Measurements from ENCODE around the gene STEAP1B.
"Not testable (repeated sequence)": the region's sequence is repeated elsewhere in the genome, so short reads cannot be mapped to it uniquely, and the experiment has no call there.

Gene STEAP1B

DNA sequence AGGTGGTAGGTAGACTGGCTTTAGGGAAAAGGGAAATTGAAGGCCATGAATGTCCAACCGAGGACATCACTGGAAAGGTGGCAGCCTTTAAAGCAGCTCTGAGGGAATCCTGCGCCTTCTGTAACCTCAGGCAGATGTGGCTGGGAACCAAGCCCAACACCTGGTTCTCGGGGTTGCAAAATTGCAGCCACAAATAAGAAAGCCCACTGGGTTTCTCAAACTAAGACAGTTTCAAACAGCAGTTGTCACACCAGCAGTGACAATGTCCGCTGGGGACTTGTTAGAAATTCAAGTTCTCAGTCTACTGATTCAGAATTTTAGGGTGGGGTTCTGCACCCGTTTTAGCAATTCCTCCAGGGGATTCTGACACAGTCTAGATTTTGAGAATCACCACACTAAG is 42.7 kb upstream of the STEAP1B start:
- Histone ChIP-seq H3K9me3 (ENCODE audit: insufficient read depth, low read length) (no peaks in the 10 kb centered on the region), H3K27me3 (ENCODE audit: insufficient read depth, insufficient read length) (no peaks in the 10 kb centered on the region), H3K9ac (ENCODE audit: insufficient read length, low read depth) (no peak overlapping the region), H3K4me3 (ENCODE audit: insufficient read length, low read depth) (no peak overlapping the region), H3K4me1 (ENCODE audit: insufficient read depth, insufficient read length) (no peaks in the 10 kb centered on the region), H3K36me3 (ENCODE audit: insufficient read depth, insufficient read length, low read length) (no peaks in the 10 kb centered on the region)
- TF ChIP-seq ZNF274 (IDR thresholded peaks at IDR 0.05; ENCODE audit: low read depth, low read length) (no peak), YY1 (IDR thresholded peaks at IDR 0.05; ENCODE audit: insufficient read depth, insufficient read length) (no peak), SUZ12 (IDR thresholded peaks at IDR 0.05; ENCODE audit: extremely low read depth, insufficient read depth, insufficient read length) (no peak)
- DNase-seq (ENCODE audit: low read depth, low spot score) = no peak

DNA sequence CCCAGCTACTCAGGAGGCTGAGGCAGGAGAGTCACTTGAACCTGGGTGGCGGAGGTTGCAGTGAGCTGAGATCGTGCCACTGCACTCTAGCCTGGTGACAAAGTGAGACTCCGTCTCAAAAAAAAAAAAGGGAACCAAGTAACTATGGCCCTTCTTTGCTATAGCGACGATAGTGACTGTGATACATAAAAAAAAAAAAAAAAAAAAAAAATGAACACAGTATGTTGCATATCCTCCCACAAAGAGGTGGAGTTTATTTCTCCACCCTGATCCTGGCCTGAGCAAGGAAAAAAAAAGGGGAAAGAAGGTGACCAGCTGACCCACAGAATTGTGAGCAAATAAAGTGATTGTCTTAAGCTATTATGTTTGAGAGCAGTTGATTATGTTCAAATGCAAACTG is 42.3 kb upstream of the STEAP1B start:
- Histone ChIP-seq H3K4me1 (ENCODE audit: insufficient read depth, insufficient read length) (no peaks in the 10 kb centered on the region), H3K9me3 (ENCODE audit: insufficient read depth, low read length) (no peaks in the 10 kb centered on the region)
- DNase-seq (ENCODE audit: low read depth, low spot score) = no peak

DNA sequence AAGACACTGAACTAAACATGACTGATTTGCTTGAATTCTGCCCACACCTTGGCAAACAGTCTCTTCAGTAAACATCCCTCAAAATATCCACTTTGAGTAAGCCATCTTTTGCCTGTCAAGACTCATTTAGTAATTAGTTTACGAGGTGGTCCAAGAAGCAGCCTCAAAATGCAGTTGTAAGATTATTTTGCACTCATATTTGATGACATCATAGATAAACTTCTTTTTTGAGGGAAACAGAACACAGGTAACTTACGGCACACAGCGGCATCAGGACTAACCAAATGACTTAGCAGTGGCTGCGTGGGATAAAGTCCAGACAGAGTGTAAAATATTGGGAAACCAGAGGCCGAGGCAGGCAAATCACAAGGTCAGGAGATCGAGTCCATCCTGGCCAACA is 41.8 kb upstream of the STEAP1B start:
- H3K4me1 ChIP-seq (ENCODE audit: insufficient read depth, insufficient read length) = no peaks in the 10 kb centered on the region
- DNase-seq (ENCODE audit: low read depth, low spot score) = no peak
- TF ChIP-seq SUZ12 (IDR thresholded peaks at IDR 0.05; ENCODE audit: extremely low read depth, insufficient read depth, insufficient read length) (no peak), ZNF274 (IDR thresholded peaks at IDR 0.05; ENCODE audit: low read depth, low read length) (no peak), YY1 (IDR thresholded peaks at IDR 0.05; ENCODE audit: insufficient read depth, insufficient read length) (no peak)
- no peaks in the 10 kb centered on the region for H3K36me3 ChIP-seq (ENCODE audit: insufficient read depth, insufficient read length, low read length)
- H3K27me3 ChIP-seq (ENCODE audit: insufficient read depth, insufficient read length) = no peaks in the 10 kb centered on the region
- H3K4me3 ChIP-seq (ENCODE audit: insufficient read length, low read depth) = no peak overlapping the region
- H3K9me3 ChIP-seq (ENCODE audit: insufficient read depth, low read length) = no peaks in the 10 kb centered on the region
- H3K9ac ChIP-seq (ENCODE audit: insufficient read length, low read depth) = no peak overlapping the region

More for the DNA sequence above, 42.3 kb upstream of the STEAP1B start:
- Histone ChIP-seq H3K27me3 (ENCODE audit: insufficient read depth, insufficient read length) (no peaks in the 10 kb centered on the region), H3K4me3 (ENCODE audit: insufficient read length, low read depth) (no peak overlapping the region), H3K9ac (ENCODE audit: insufficient read length, low read depth) (no peak overlapping the region), H3K36me3 (ENCODE audit: insufficient read depth, insufficient read length, low read length) (no peaks in the 10 kb centered on the region)
- TF ChIP-seq YY1 (IDR thresholded peaks at IDR 0.05; ENCODE audit: insufficient read depth, insufficient read length) = no peak
- TF ChIP-seq SUZ12 (IDR thresholded peaks at IDR 0.05; ENCODE audit: extremely low read depth, insufficient read depth, insufficient read length) = no peak
- TF ChIP-seq ZNF274 (IDR thresholded peaks at IDR 0.05; ENCODE audit: low read depth, low read length) = no peak

DNA sequence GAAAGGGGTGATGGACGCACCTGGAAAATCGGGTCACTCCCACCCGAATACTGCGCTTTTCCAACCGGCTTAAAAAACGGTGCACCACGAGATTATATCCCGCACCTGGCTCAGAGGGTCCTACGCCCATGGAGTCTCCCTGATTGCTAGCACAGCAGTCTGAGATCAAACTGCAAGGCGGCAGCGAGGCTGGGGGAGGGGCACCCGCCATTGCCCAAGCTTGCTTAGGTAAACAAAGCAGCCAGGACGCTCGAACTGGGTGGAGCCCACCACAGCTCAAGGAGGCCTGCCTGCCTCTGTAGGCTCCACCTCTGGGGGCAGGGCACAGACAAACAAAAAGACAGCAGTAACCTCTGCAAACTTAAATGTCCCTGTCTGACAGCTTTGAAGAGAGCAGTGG is 28.5 kb upstream of the STEAP1B start:
- H3K36me3 ChIP-seq (ENCODE audit: insufficient read depth, insufficient read length, low read length); H3K27me3 ChIP-seq (ENCODE audit: insufficient read depth, insufficient read length); H3K9ac ChIP-seq (ENCODE audit: insufficient read length, low read depth); H3K9me3 ChIP-seq (ENCODE audit: insufficient read depth, low read length); H3K4me1 ChIP-seq (ENCODE audit: insufficient read depth, insufficient read length); H3K4me3 ChIP-seq (ENCODE audit: insufficient read length, low read depth); DNase-seq (ENCODE audit: low read depth, low spot score): not testable (repeated sequence)

DNA sequence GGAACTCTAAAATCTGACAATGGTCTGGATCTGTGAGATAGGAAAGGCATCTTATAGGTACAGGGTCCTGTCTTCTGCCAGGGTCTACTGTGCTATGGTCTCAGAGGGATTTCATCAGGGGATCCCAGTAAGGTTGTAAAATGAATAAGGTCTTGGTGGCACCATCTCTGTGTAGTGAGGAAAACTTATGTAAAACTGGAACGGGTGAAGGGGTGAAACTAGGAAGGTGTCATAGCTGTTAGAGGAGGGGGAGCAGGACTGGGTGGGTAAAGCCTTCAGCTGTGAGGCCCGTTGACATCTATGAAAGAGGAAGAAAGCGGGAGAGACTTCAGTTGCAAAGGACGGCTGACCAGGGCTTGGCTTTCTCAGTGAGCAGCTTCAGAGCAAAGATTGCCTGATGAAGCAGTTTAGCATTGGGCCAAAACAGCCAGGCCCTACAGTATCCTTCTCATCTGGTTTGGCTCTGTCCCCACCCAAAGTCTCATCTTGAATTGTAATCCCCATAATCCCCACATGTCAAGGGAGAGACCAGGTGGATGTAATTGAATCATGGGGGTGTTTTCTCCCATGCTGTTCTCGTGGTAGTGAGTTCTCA is 24.5 kb upstream of the STEAP1B start:
- peaks cover 14% of the 10 kb centered on the region; the same call in 1 of the 2 replicates for H3K9me3 ChIP-seq (ENCODE audit: insufficient read depth, low read length)
- not testable (repeated sequence) for H3K27me3 ChIP-seq (ENCODE audit: insufficient read depth, insufficient read length); H3K9ac ChIP-seq (ENCODE audit: insufficient read length, low read depth); DNase-seq (ENCODE audit: low read depth, low spot score); H3K4me3 ChIP-seq (ENCODE audit: insufficient read length, low read depth); H3K36me3 ChIP-seq (ENCODE audit: insufficient read depth, insufficient read length, low read length); H3K4me1 ChIP-seq (ENCODE audit: insufficient read depth, insufficient read length)

DNA sequence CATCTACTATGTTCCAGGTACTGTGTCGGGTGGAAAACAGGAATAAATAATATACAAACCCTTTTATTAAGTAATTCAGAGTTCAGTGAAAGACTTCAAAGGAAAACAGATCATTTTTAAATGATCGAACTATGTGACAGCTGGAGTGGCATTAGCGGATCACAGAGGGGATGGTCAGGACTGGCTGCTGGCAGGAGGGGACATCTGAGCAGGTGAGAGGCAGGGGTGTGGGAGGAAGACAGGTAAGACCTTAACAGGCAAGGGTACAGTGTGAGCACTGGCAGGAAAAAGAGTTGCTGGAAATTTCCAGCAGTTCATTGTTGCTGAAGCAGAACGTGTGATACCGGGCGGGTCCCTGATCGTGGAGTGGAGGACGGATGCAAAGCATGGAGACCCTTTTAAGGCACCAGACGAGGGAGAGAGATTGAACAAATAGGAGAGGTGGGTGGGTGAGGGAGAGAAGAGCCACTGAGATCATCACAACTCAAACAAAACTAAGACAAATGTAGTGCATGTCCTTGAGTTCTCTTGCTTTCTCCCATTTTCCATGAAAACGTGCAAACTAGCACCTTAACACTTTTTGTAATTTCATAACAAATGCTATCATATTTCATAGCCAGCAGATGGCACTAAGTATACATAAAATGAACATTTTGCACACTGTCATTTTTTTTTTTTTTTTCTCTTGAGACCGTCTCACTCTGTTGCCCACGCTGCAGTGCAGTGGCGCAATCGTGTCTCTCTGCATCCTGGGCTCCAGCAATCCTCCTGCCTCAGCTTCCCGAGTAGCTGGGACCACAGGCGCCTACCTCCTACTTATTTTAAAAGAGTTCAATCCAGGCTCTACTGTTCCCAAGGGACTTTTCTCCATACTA is 23.7 kb upstream of the STEAP1B start:
- not testable (repeated sequence) for DNase-seq (ENCODE audit: low read depth, low spot score); H3K4me3 ChIP-seq (ENCODE audit: insufficient read length, low read depth); H3K27me3 ChIP-seq (ENCODE audit: insufficient read depth, insufficient read length); H3K4me1 ChIP-seq (ENCODE audit: insufficient read depth, insufficient read length); H3K9ac ChIP-seq (ENCODE audit: insufficient read length, low read depth); H3K36me3 ChIP-seq (ENCODE audit: insufficient read depth, insufficient read length, low read length)
- peaks cover 15% of the 10 kb centered on the region; the same call in 1 of the 2 replicates for H3K9me3 ChIP-seq (ENCODE audit: insufficient read depth, low read length)

DNA sequence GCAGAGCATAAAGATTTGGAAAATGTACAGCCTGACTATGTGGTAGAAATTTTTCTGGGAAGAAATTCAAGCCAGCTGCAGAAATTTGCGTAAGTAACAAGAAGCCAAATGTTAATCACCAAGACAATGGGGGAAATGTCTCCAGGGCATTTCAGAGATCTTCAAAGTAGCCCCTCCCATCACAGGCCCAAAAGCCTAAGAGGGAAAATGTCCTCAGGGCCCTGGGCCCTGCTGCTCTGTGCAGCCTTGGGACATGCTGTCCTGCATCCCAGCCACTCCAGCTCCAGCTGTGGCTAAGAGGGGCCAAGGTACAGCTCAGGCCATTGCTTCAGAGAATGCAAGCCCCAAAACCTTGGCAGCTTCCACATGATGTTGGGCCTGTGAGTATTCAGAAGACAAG is 19.6 kb upstream of the STEAP1B start:
- not testable (repeated sequence) for DNase-seq (ENCODE audit: low read depth, low spot score); H3K4me3 ChIP-seq (ENCODE audit: insufficient read length, low read depth); H3K9ac ChIP-seq (ENCODE audit: insufficient read length, low read depth); H3K27me3 ChIP-seq (ENCODE audit: insufficient read depth, insufficient read length); H3K9me3 ChIP-seq (ENCODE audit: insufficient read depth, low read length); H3K36me3 ChIP-seq (ENCODE audit: insufficient read depth, insufficient read length, low read length); H3K4me1 ChIP-seq (ENCODE audit: insufficient read depth, insufficient read length)

DNA sequence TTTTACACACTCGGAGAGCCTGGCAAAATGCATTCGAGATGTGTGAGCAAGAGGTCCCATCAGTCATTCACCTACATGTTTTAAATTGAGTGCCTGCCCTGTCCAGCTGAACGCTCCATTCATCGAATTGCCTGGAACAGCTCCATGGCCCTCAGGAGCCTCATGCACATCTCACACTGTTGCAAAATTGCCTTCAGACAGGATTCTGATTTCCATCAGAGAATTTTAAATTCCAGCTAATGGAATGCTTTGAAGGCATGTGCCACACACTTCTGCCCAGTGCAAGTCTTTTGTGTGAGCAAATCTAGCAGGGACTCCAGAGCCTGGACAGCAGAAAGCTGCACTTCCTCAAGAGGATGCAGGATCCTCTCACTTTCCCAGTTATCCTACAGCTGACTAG is 17.0 kb upstream of the STEAP1B start:
- not testable (repeated sequence) for DNase-seq (ENCODE audit: low read depth, low spot score); H3K9me3 ChIP-seq (ENCODE audit: insufficient read depth, low read length); H3K9ac ChIP-seq (ENCODE audit: insufficient read length, low read depth); H3K36me3 ChIP-seq (ENCODE audit: insufficient read depth, insufficient read length, low read length); H3K4me1 ChIP-seq (ENCODE audit: insufficient read depth, insufficient read length); H3K27me3 ChIP-seq (ENCODE audit: insufficient read depth, insufficient read length); H3K4me3 ChIP-seq (ENCODE audit: insufficient read length, low read depth)

DNA sequence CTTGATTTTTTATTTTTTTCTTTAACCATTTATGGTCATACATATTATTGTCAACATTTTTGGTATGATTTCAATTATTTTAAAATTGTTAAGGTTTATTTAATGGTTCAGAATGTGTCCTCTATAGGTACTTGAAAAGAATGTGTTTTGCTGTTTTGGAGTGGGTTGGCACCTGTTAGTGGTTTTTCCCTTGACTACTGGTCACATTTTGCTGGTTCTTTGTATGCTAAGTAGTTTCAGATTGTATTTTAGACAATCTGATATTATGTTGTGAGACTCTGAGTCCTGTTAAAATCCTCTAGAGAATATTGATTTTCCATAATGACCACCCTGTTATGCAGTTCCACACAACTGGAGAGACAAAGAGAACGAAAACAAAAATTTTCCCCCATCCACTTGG is 15.0 kb upstream of the STEAP1B start:
- not testable (repeated sequence) for H3K4me1 ChIP-seq (ENCODE audit: insufficient read depth, insufficient read length); H3K36me3 ChIP-seq (ENCODE audit: insufficient read depth, insufficient read length, low read length); H3K9me3 ChIP-seq (ENCODE audit: insufficient read depth, low read length); H3K9ac ChIP-seq (ENCODE audit: insufficient read length, low read depth); H3K4me3 ChIP-seq (ENCODE audit: insufficient read length, low read depth); H3K27me3 ChIP-seq (ENCODE audit: insufficient read depth, insufficient read length); DNase-seq (ENCODE audit: low read depth, low spot score)

DNA sequence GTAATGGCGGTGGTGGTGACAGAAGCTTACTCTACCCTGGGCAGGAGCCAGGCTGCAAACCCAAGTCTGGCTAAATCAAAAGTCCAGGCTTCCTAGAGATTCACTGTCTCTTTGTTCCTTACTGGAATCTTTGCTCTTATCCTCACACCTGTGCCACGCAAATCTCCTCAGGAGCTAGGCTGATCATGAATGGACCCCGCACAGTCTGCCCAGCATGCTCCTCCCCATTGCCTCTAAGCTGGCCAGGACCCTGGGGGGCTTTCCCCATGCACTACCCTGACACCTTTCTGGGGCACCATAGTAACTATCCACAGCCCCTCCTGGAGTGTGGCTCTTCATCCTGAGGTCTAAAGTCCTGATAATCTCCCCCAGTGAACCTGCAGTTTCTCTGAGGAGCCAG is 7.3 kb upstream of the STEAP1B start:
- not testable (repeated sequence) for DNase-seq (ENCODE audit: low read depth, low spot score); H3K4me1 ChIP-seq (ENCODE audit: insufficient read depth, insufficient read length); H3K9ac ChIP-seq (ENCODE audit: insufficient read length, low read depth); H3K27me3 ChIP-seq (ENCODE audit: insufficient read depth, insufficient read length); H3K36me3 ChIP-seq (ENCODE audit: insufficient read depth, insufficient read length, low read length); H3K4me3 ChIP-seq (ENCODE audit: insufficient read length, low read depth); H3K9me3 ChIP-seq (ENCODE audit: insufficient read depth, low read length)
